HG03457 (cell line): ENCODE measurements around the gene KRT79.

Experiments
- ATAC-seq: cut with Tn5 transposase; IDR thresholded peaks from one replicate; pipeline ENCODE4 v1.9.1; 2021; ENCODE audit warnings: moderate number of reproducible peaks; ENCODE audit not compliant: unreplicated experiment

The KRT79 gene

DNA sequence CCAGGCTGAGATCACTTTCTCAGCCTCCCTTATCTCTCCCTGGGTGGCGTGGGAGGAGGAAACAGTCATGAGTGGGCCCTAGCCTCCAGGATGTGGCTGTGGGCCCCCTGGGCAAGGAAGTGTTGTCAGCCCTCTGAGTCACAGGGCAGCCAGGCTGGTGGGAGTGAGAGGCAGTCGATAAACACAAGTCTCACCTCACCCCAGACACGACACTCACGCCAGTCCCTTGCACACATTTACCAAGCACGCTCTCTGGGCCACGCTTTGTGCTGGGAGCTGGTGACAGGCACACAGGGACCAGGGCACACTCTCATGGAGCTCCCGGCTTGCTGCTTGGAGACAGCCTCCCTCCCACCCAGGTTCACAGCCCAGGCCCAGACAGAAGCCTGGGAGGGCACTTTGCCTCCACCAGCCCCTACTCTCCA lies 1.9 kb upstream of the KRT79 start:
- no peak for ATAC-seq

DNA sequence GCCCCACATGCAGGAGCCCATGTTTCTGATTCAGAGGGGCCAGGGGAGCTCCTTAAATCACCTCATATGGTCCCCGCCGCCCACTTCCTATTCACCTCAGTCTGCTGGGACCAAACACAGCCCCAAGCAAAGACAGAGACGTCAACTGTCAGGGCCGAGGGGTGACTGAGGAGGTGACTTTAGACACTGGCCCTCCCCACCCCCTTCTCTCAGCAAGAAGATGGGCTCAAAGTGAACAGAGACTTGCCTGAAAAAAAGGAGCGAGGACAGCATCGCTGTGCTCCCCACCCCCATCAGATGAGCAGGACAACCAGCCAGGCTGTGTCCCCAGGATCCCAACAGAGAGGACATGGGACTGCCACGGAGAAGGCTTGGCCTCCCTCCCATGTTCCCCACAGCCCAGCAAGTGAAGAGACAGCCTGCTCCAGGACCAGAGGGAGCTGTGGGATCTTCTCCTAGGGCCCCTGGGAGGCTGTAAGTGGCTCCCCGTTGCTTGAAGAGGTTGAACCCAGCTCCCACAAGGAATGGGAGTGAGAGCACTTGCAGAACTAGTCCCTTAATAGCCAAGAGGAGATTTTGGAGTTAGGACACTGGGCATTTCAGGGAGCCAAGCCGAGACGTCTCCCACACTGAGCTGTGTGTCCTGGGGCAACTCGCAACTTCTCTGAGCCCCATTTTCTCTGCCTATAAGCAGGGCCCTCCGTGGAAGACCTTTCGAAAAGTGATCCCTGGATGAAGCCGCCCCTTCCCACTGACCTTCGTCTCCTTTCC lies 1.3 kb upstream of the KRT79 start:
- no peak for ATAC-seq

DNA sequence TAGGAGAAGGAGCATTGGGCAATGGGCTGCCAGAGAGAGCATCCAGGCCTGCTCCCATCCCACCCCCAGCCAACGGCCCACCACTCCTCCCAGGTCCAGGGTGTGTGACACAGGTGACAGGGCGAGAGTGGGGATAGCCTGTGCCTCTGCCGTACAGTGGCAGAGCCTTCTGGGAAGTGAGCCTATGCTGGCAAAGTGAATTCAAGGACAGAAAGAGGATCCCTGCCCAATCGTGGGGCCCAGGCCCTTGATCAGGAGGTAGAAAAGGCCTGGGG lies 553 bp upstream of the KRT79 start:
- no peak for ATAC-seq

DNA sequence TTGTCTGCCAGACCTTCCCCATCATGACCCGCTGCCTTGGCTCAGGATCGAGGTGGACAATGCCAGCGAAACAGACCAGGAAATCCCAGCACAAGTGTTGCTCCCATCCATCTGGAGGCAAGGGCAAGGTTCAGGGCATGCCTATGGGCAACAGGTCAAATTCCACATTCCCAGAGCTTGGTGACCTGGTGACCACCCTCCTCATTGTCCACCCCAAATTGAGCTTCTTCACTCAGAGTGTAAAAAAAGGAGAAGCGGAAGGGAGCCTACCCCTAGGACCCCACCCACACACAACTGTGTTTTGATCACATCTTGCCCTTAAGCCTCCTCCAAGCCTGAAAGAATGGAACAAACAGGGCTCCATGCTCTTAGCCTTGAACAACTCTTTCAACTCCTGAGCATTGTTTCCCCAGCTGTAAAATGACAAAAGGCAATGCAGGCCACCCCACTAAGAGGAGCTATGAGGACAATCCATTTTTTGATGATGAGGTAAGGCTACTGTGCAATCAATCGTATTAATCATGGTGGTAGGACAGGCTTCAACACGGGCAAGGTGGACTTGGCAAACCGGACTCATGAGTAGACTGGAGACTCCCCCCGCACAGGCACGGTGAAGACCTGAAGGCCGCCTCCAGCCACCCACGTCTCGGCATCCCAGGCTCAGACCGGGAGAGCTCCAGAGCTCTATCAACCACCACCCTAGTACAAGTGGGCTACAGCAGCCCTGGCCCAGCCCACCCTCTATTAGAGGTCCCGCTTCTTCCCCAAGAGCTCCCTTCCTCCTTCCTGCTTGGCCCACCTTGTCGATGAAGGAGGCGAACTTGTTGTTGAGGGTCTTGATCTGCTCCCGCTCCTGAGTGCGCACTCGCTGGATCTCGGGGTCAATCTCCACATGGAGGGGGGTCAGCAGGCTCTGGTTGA lies 866 bp downstream of the KRT79 start:
- ATAC-seq: no peak

DNA sequence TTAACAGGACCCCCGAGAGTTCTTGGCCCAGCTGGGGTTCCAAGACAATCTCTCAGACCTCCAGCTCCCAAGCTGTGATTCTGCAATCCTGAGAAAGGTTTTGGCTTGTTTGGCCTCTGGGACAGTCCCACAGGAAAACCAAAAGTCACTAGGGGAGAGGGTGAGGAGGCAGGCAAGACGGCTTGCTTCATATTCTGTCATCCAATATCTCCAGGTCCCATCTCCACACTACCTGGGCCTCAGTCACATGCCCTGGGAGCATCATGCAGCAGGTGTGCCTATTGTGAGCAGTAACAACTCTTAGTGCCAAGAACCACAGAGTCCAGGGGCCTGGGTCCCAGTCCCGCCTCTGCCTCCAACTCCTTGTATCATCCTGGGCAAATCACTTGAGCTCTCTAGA lies 1.7 kb downstream of the KRT79 start:
- ATAC-seq: no peak

DNA sequence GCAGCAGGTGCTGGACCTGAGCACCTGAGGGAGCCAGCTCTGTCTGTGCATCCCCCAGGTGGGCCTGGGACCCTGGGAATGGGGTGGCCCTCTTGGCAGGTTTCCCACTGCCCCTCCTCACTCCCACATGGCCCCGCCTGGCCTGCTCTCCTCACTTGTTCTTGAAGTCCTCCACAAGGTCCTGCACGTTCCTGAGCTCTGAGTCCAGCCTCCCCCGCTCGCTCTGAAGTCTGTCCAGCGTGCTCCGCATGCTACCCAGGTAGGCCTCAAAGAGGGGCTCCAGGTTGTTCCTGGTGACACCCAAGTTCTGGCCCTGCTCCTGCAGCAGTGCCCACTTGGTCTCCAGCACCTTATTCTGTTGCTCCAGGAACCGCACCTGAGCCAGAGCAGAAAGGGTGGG lies 2.9 kb downstream of the KRT79 start:
- ATAC-seq: no peak

DNA sequence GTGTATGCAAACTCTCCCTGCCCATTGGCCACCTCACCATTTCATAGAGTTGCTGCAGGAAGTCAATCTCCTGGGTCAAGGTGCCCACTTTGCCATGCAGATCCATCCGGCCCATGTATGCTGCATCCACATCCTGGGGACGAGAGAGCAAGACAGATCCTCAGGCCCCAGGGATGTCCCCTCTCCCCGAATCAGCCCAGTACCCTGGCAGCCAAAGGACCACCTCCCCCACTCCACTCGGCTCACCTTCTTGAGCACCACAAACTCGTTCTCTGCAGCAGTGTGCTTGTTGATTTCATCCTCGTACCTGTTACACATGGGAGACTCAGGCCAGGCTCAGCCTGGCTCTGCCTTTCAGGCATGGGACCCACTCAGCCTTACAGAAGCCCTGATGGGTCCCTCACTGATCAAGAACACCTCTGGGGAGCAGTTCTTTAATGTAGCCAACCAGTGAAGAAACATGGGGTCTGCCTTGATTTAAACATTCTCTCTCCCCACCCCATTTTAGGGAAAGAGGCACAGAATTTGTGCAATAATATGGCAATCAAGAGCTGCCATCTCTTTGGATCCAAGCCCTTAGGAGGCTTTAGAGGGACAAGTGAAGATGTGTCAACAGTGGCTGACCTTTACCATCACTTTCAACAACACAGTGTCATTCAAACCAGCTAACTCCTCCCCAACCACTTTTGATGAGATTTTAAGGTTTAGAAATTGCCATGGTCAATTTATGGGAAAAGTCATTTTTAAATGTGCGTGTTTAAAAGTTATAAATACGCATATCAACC lies 3.9 kb downstream of the KRT79 start:
- ATAC-seq: no peak

DNA sequence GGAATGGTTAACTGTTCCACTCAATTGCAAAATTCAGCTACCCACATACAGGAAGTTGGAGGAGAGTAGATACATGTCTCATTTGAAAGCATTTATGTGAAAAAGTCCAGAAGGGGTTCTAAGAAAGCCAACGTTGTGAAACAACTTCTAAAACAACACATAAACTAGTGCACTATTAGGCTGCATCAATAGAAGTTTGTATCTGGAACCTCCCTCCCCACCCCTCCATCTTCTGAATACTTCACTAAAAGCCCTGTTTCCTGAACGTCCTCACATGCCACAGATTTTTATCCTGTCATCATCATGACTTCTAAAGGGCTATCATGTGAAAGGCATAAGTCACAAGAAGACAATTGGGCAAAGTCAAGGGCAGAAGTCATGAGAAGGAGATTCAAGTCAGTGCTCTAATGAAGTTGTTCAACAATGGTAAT lies 5.5 kb downstream of the KRT79 start:
- no peak for ATAC-seq

DNA sequence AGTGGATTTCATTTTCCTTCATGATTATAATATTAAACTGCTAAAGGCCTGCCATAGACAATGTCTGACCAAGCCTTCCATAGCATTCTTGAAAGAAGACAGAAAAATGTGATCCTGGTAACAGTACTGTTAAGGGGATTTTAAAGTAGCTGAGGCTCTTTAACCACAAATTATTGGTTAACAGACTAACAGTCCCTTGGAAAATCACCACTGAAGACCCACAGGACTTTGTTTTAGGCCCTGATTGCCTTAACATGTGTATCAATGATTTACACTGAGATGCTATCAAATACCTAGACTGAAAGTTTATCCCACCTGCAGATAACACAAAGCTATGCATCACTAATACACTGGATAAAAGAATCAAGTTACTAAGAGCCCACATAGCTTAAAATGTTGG lies 6.0 kb downstream of the KRT79 start:
- no peak for ATAC-seq

DNA sequence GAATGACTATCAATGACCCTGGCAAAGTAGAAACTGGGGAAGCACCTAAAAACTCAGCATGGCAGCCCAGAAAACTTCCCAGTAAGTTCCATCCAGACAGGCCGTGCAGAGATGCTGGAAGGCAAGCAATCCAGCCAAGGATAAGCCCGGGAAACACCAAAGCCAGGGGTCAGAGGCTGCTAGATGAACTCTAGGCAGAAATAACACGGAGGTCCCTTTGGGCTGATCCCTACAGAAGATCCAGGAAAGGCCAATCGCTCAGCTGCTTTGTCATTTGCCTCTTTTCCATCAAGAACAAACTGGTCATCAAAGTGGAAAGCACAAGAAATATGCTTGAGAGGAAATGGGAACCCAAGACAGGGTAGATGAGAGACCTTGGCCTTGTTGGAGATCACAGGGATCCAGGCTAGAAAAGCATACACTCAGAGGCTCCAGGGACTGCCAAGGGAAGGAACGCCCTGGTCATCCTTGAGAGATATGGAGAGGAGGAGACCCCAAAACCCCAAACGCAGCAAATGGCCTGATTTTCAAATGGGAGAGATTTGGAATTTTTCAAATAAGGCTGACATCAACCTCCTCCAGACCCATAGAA lies 6.5 kb downstream of the KRT79 start:
- ATAC-seq: no peak

DNA sequence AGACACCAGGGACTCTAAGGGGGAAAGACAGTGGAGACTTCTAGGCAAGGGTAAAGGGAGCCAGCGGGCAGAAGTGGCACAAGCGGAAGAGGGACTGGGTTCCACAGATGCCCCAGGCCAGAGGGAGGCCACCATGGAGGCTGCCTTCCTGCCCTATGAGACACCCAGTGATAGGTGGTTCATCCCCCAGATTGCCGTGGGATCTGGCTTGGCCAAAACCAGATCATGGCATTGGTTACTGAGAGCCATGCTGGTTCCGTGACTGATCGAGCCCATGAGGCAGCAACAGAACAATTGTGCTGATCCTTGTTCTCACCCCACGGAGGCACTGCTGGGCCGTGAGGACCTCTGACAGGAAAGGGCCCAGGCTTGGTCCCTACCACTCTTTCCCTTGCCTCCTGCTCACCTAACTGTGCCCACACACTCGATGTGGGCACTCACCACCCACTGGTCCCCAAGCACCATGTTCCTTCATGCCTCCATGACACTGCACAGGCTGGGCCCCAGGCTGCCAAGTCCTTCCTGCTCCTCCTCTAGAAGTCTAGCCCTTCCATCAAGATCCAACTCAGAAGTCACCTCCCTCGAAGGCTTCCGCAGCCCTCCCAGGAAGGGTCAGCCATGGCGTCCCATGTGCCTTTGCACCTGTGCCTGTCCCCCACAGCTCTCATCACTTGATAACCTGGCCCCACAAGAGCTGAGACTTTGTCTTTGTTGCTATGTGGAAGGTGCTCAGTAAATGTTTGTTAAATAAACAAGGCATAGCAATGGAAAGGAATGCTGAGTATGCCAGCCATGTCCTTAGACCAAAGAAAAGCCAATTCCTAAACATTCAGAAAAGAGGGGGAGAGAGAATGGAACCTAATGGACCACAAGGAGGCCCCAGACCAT lies 7.3 kb downstream of the KRT79 start:
- no peak for ATAC-seq

DNA sequence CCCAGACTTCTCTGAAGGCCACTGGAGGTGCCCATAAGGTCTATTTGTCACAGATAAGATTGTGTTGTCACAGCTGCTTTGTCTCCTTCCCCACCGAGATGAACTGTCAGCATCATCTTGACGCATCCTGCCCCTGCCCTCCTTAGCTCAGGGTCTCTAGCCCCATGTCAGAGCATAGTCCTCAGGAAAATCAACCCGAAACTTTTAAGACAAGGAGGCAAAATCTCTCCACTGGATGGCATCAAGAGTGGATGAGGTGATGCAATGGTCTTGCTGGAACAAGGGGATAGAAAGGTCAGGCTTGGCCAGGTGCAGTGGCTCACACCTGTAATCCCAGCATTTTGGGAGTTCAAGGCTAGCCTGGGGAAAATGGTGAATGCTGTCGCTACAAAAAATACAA lies 8.2 kb downstream of the KRT79 start:
- no peak for ATAC-seq

DNA sequence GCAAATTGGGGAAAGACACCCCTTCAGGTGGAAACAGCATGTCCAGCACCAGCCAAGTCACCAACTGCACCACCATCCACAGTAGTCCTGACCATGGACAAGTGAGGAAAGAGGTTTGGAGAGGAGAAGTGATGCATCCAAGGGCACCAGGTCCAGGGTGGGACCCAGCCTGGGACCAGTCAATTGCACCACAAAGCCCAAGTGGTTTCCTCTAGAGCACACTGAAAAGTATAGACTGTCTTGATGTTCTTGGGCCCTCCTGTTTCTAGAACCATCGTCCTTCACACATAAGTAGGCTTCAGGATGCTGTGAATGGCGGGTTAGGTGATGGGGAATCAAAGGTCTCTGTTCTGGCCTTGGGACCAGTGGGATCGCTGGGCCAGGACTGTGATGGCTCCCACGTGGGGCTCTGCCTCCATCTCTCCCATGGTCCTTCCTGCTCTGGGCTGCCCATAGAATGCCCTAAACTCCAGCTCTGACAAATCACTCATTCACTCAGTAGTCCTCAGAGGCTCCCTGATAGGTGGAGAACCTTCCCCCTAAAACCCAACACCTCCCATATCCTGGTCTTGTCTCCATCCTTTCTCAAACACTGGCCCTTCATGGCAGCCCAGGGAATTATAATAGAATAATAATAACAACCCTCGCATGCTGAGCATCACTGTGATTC lies 9.2 kb downstream of the KRT79 start:
- ATAC-seq: no peak

DNA sequence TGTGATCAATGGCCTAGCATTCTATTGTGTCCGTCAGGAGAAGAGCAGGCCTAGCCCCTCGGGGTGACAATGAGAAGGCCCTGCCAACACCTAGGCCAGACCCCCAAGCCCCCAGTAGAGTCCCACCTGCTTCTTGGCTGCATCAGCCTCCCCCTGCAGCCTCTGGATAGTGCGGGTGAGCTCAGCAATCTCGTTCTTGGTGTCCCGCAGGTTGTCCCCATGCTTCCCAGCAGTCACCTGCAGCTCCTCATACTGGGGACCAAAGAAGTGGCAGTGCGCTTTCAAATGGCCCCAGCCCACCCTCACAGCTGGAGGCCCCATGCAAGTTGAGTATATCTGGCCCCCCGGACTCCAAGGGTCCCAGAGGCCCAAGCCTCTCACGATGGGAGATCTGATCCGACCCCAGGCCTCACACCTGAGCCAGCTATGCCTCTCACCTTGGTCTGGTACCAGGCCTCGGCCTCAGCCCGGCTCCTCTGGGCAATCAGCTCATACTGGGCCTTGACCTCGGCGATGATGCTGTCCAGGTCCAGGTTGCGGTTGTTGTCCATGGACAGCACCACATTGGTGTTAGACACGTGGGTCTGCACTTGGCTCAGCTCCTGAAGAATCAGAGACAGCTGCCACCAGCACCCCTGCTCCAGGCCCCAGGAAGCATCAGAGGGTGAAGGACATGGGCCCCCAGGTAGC lies 10.2 kb downstream of the KRT79 start:
- no peak for ATAC-seq

DNA sequence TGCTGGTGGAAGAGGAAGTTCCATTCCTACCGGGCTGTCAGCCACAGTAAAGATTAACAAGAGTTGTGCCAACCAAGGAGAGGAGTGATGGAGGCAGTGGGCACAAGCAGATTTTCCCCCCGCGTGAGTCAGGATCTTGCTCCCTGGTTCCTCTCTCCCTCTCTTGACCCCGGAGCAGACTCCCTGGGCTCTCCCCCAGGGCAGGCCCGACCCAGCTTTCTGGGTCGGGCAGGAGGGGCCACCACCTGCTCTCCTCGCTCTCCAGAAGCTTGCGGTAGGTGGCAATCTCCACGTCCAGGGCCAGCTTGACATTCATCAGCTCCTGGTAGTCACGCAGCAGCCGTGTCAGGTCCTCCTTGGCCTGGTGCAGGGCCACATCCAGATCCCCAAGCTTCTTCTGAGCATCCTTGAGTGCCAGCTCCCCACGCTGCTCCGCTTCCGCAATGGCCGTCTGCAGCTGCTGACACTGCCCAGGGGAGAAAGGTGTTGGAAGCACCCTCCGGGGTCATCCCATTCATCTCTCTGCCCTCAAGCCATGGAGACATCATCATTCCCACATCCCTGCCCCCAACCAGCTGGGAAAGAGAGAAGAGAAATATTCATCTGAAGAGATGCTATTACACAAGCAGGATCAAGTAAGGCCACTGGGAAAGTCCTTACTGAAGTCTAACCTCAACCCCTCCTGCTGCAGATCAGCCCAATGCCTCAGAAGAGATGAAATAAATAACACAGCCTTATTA lies 11.2 kb downstream of the KRT79 start:
- ATAC-seq: no peak

DNA sequence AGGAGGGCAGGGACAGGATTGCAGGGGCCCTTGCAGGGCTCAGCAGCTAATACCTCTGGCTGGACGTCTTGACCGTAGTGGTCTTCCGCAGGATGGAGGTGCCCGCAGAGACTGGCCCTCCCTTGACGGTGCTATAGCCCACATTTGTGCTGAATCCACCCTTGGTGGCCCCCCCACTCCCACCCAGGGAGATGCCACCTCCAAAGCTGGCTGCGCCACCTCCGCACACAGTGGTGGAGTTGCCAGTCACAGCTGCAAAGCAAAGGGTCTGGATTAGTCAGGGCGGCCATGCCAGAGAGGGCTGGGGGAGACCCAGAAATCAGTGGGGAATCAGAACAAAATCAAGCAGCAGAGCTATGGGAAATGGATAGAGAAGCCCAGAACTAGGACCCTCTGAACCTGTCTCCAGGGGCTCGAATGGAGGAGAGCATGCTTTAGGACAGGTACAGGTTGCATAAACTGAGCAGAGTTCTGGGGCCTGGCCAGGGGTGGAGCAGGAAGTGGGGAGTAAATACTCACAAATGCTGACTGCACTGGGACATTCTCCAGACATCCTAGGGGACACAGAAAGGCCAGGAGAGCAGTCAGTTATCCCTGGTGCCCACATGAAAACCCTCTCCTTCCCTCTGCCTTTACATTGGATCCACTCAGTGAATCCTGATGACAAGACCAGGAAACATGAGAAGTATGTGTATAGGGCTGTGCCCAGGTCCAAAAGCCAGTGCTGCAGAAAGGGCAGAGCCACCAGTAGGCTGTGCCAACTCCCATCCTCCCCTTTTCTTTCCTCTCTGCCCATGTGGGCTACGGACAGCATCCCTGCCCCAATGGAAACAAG lies 12.1 kb downstream of the KRT79 start:
- no peak for ATAC-seq

DNA sequence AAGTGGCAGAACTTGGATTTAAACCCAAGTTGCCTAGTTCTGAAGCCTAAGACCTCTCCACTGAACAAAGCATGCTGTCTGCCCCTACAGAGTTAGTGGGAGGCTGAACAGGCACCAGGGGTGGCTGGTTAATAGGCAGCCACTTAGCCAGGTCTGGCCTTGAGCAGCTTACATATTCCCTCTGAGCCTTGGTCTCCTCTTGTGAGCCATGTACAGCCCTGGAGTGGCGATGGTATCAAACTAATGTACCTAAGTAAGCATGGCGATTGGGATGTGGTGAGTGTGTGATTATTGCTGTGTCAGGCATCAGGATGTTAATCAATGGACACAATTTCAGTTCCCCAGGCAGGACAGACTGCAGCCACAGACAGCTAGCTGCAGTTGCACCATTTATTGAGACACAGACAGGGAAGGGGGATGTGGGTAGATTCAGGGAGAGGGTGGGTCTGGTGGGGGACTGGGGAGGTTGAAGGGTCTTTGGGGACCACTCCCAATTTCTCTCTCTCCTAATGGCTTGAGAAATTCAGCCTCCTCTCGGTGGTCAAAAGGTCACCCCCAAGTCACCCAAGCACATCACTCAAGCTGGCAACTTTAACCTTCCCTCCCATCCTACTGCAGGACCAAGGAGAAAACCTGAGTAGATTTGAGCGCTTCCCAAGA lies 12.9 kb downstream of the KRT79 start:
- ATAC-seq: no peak
